H1 (cell line): ENCODE measurements around the gene GTPBP10. TPM values are rescaled to one million over a fixed set of nuclear protein-coding genes. Genes with fewer than 3 reads are reported as not detected.

Source experiments
- CTCF ChIA-PET: fragments of 300-600 bp; sonication (Branson Sonifier 250); formaldehyde crosslinking; loops from one replicate; lab custom pipeline; 2021; ENCODE audit not compliant: partially characterized antibody; lab: Charles Lee
- POLR2A ChIA-PET: fragments of 300-600 bp; sonication (Branson Sonifier 250); formaldehyde crosslinking; loops from one replicate; lab custom pipeline; 2021; ENCODE audit warnings: inconsistent platforms; ENCODE audit not compliant: partially characterized antibody; lab: Charles Lee
- DNase-seq, 2 experiments: peaks; one replicate each; pipeline versions ENCODE4 v3.0.0 to v3.0.0-alpha.2; 2010 to 2022; ENCODE audit warnings: low spot score in 2 of 2, low read depth in 1 of 2, mixed read lengths in 1 of 2
- FAIRE-seq: peaks from 2 replicates; lab custom pipeline; 2011; peaks lifted over from hg19 to GRCh38; lab: Jason Lieb, UNC
- H2AFZ ChIP-seq: 2 replicates; pipeline ENCODE4 v1.8.1; 2012; ENCODE audit warnings: low read length, inconsistent platforms
- H2AK5ac ChIP-seq: 2 replicates; pipeline ENCODE4 v1.6.1; 2013; ENCODE audit warnings: low read depth, low read length
- H2BK120ac ChIP-seq: replicated peaks from 2 replicates; pipeline ENCODE3; 2013; ENCODE audit warnings: low read depth, low read length, inconsistent platforms
- H2BK12ac ChIP-seq: 2 replicates; pipeline ENCODE4 v1.6.1; 2013; ENCODE audit warnings: low read depth, low read length
- H2BK15ac ChIP-seq: 2 replicates; pipeline ENCODE4 v1.6.1; 2013; ENCODE audit warnings: low read length
- H2BK20ac ChIP-seq: 2 replicates; pipeline ENCODE4 v1.6.1; 2013; ENCODE audit warnings: low read length
- H2BK5ac ChIP-seq: 2 replicates; pipeline ENCODE4 v1.6.1; 2013; ENCODE audit warnings: low read depth, low read length
- H3K14ac ChIP-seq: 2 replicates; pipeline ENCODE4 v1.6.1; 2013; ENCODE audit warnings: inconsistent platforms; ENCODE audit not compliant: insufficient read length
- H3K18ac ChIP-seq: 2 replicates; pipeline ENCODE4 v1.6.1; 2013; ENCODE audit warnings: low read length; ENCODE audit errors: extremely low read depth
- H3K23ac ChIP-seq: 2 replicates; pipeline ENCODE4 v1.6.1; 2013; ENCODE audit warnings: inconsistent platforms; ENCODE audit not compliant: insufficient read length
- H3K23me2 ChIP-seq: 2 replicates; pipeline ENCODE4 v1.6.1; 2013; ENCODE audit warnings: low read depth, low read length
- H3K27ac ChIP-seq: 2 replicates; pipeline ENCODE4 v1.6.1; 2011; ENCODE audit warnings: low read depth, low read length, inconsistent platforms
- H3K27me3 ChIP-seq, 4 experiments: replicated peaks in 1 of 4; 1 replicate in 1 of 4; 2 replicates in 3 of 4; pipeline versions ENCODE4 v1.6.1 to v1.8.1; 2011 to 2013; ENCODE audit warnings: low read length in 3 of 4, mild to moderate bottlenecking in 3 of 4, inconsistent platforms in 2 of 4, mixed read lengths in 2 of 4, moderate library complexity in 1 of 4; ENCODE audit not compliant: control insufficient read depth in 3 of 4, insufficient read depth in 3 of 4; ENCODE audit errors: extremely low read depth in 1 of 4
- H3K36me3 ChIP-seq, 4 experiments: 2 replicates each; pipeline versions ENCODE4 v1.6.1 to v1.8.1; 2011 to 2013; ENCODE audit warnings: mild to moderate bottlenecking in 4 of 4, low read length in 3 of 4, moderate library complexity in 2 of 4, control low read depth in 1 of 4, inconsistent platforms in 1 of 4; ENCODE audit not compliant: insufficient read depth in 4 of 4, control insufficient read depth in 2 of 4
- H3K4ac ChIP-seq: replicated peaks from 2 replicates; pipeline ENCODE3; 2013; ENCODE audit warnings: low read length, low read depth, mixed read lengths, inconsistent platforms; ENCODE audit not compliant: insufficient read length
- H3K4me1 ChIP-seq, 4 experiments: replicated peaks in 1 of 4; 1 replicate in 1 of 4; 2 replicates in 3 of 4; pipeline versions ENCODE4 v1.6.1 to v1.8.1; 2011 to 2013; ENCODE audit warnings: low read length in 3 of 4, inconsistent platforms in 2 of 4, mixed read lengths in 1 of 4; ENCODE audit not compliant: insufficient read depth in 4 of 4, control insufficient read depth in 3 of 4
- H3K4me2 ChIP-seq, 2 experiments: 2 replicates each; pipeline versions ENCODE4 v1.6.1 to v1.8.1; 2011 to 2013; ENCODE audit warnings: low read depth in 2 of 2, low read length in 2 of 2, control low read depth in 1 of 2, inconsistent platforms in 1 of 2, mild to moderate bottlenecking in 1 of 2; ENCODE audit not compliant: insufficient read depth in 1 of 2
- H3K4me3 ChIP-seq, 4 experiments: fragments of 200-600, 300-600 bp in 1 of 4; sonication (generic), shearing (Covaris generic), sonication (Bioruptor Twin) in 1 of 4; 2 replicates each; pipeline versions ENCODE4 v1.5.1 to v1.8.1; 2011 to 2016; ENCODE audit warnings: low read length in 4 of 4, low read depth in 3 of 4, control low read depth in 2 of 4, inconsistent platforms in 2 of 4, mild to moderate bottlenecking in 2 of 4, mixed read lengths in 1 of 4, moderate library complexity in 1 of 4; ENCODE audit not compliant: insufficient read depth in 2 of 4; ENCODE audit errors: extremely low read depth in 1 of 4
- H3K56ac ChIP-seq: replicated peaks from 2 replicates; pipeline ENCODE3; 2013; ENCODE audit warnings: low read depth, mild to moderate bottlenecking, mixed read lengths, low read length, inconsistent platforms; ENCODE audit not compliant: insufficient read length
- H3K79me1 ChIP-seq: 2 replicates; pipeline ENCODE4 v1.6.1; 2013; ENCODE audit warnings: low read depth, low read length, control low read depth
- H3K79me2 ChIP-seq, 2 experiments: 2 replicates each; pipeline versions ENCODE4 v1.6.1 to v1.8.1; 2012 to 2013; ENCODE audit warnings: low read length in 2 of 2, mild to moderate bottlenecking in 2 of 2, inconsistent platforms in 1 of 2; ENCODE audit not compliant: insufficient read depth in 2 of 2, control insufficient read depth in 1 of 2
- H3K9ac ChIP-seq, 4 experiments: replicated peaks in 1 of 4; 1 replicate in 1 of 4; 2 replicates in 3 of 4; pipeline versions ENCODE4 v1.6.1 to v1.8.1; 2011 to 2013; ENCODE audit warnings: low read depth in 3 of 4, low read length in 3 of 4, control low read depth in 2 of 4, mild to moderate bottlenecking in 2 of 4, moderate library complexity in 2 of 4, inconsistent platforms in 1 of 4; ENCODE audit errors: extremely low read depth in 1 of 4
- H3K9me3 ChIP-seq, 2 experiments: 2 replicates each; pipeline versions ENCODE4 v1.6.1 to v1.8.1; 2012 to 2013; ENCODE audit warnings: mild to moderate bottlenecking in 2 of 2, moderate library complexity in 2 of 2, control low read depth in 1 of 2, inconsistent platforms in 1 of 2, low read depth in 1 of 2, low read length in 1 of 2, mixed read lengths in 1 of 2; ENCODE audit not compliant: insufficient read depth in 2 of 2
- H4K20me1 ChIP-seq, 2 experiments: replicated peaks in 1 of 2; 2 replicates each; pipeline versions ENCODE3 to v1.8.1; 2011 to 2013; ENCODE audit warnings: inconsistent platforms in 2 of 2, low read length in 2 of 2, mild to moderate bottlenecking in 1 of 2; ENCODE audit not compliant: insufficient read depth in 2 of 2, control insufficient read depth in 1 of 2
- H4K5ac ChIP-seq: 2 replicates; pipeline ENCODE4 v1.6.1; 2013; ENCODE audit warnings: low read length, low read depth, mixed read lengths, inconsistent platforms; ENCODE audit not compliant: insufficient read length
- H4K8ac ChIP-seq: 2 replicates; pipeline ENCODE4 v1.8.0; 2013; ENCODE audit warnings: mild to moderate bottlenecking, moderate library complexity, low read length, inconsistent platforms; ENCODE audit not compliant: insufficient read depth; ENCODE audit errors: extremely low read depth
- H4K91ac ChIP-seq: replicated peaks from 2 replicates; pipeline ENCODE3; 2013; ENCODE audit warnings: low read length, mixed read lengths, inconsistent platforms; ENCODE audit not compliant: insufficient read length
- TEAD4 ChIP-seq: IDR thresholded peaks from 2 replicates; pipeline ENCODE4 v1.6.1; 2012; ENCODE audit warnings: low read depth, low read length, inconsistent platforms, mixed read lengths
- WGBS, 2 experiments: shearing (Covaris generic) in 1 of 2; methylation state at CpG; one replicate each; pipeline versions ENCODE4 v1.1.6 to v1.1.7; 2013 to 2015; ENCODE audit warnings: low lambda C conversion rate in 2 of 2, mixed read lengths in 2 of 2, inconsistent platforms in 1 of 2, low coverage in 1 of 2, missing lambda C conversion rate in 1 of 2; ENCODE audit not compliant: insufficient replicate concordance in 2 of 2, insufficient coverage in 1 of 2, insufficient read length in 1 of 2; ENCODE audit errors: extremely low coverage in 1 of 2, missing lambda C conversion rate in 1 of 2; 5-methylcytosine and 5-hydroxymethylcytosine counted together
- polyA plus RNA-seq, 7 experiments: library from polyadenylated mRNA; depleted of rRNA in 3 of 7; stranded (reverse) in 5 of 7; unstranded in 2 of 7; fragments of >200 nt in 5 of 7; fragments of 200-250 nt in 2 of 7; gene quantifications; 1 replicate in 5 of 7; 2 replicates in 1 of 7; 4 replicates in 1 of 7; pipeline versions ENCODE4 v1.2.1 to v1.2.3, GENCODE V29; 2011 to 2013; ENCODE audit warnings: missing spikeins in 2 of 7, mixed read lengths in 2 of 7
- total RNA-seq: library from RNA; stranded (reverse); fragmentation: NEBNext Ultra II Directional; extraction: Animal tissue kit (Norgen Biotek cat#: 25700); gene quantifications from 2 replicates; pipeline ENCODE4 v1.2.1, GENCODE V29; 2021

GTPBP10 gene
- total and polyA plus RNA-seq, 2 of the 8 experiments (the other 6 are each of a cell fraction or from before 2014, with no cell fraction given): 4.4 to 21.2 TPM

GRCh38 chr7:90408142-90408541 lies 61.6 kb downstream of the GTPBP10 start:
- peaks cover 4% of the 10 kb centered on the region; the same call in 1 of the 2 replicates for H3K23me2 ChIP-seq
- H2BK12ac ChIP-seq: no peak overlapping the region
- no peak overlapping the region for H4K8ac ChIP-seq
- 100% methylated on average over 1 of the region's 1 CpG; no CpG with 5 or more reads in 1 of the 2 experiments for WGBS, 2 experiments
- H3K4me2 ChIP-seq: no peak overlapping the region
- no peak overlapping the region for H3K18ac ChIP-seq
- no peak overlapping the region for H4K5ac ChIP-seq
- H3K27ac ChIP-seq: no peak overlapping the region
- H3K9me3 ChIP-seq: no peaks in the 10 kb centered on the region; a peak in 1 of 4 replicates
- no peak overlapping the region for H2AFZ ChIP-seq
- H3K4me3 ChIP-seq: no peak overlapping the region
- POLR2A ChIA-PET: no interaction called here
- no peak overlapping the region for H3K23ac ChIP-seq
- no peak overlapping the region for H4K91ac ChIP-seq
- CTCF ChIA-PET: interaction anchor here (0.7 to 2.6 kb wide), 4 partner anchors 19 to 1397 kb away, joined by 3 to 14 read pairs (median 4); partner anchors contain the start of gene STEAP1
- no peaks in the 10 kb centered on the region for H3K27me3 ChIP-seq
- peaks cover 4 to 33% (median 21%) of the 10 kb centered on the region in 4 experiments; a peak in 7 of 8 replicates for H3K36me3 ChIP-seq
- DNase-seq (no peak), FAIRE-seq (no peak)
- no peak overlapping the region for H2BK15ac ChIP-seq
- H3K79me1 ChIP-seq: peaks cover 2% of the 10 kb centered on the region; the same call in 1 of the 2 replicates
- peaks cover 0 to 23% of the 10 kb centered on the region in 2 experiments; a peak in 2 of 4 replicates for H3K79me2 ChIP-seq
- peaks cover 5 to 7% of the 10 kb centered on the region in 2 experiments for H4K20me1 ChIP-seq
- no peaks in the 10 kb centered on the region for H3K4me1 ChIP-seq
- H2BK5ac ChIP-seq: no peak overlapping the region
- H2AK5ac ChIP-seq: no peak overlapping the region
- H3K14ac ChIP-seq: no peak overlapping the region
- no peak overlapping the region for H2BK120ac ChIP-seq
- H3K56ac ChIP-seq: no peak overlapping the region
- no peak overlapping the region for H3K4ac ChIP-seq
- H3K9ac ChIP-seq: no peak overlapping the region
- H2BK20ac ChIP-seq: no peak overlapping the region
- TF ChIP-seq TEAD4: no peak
